ENCODE data around the gene TPSG1.

DNA sequence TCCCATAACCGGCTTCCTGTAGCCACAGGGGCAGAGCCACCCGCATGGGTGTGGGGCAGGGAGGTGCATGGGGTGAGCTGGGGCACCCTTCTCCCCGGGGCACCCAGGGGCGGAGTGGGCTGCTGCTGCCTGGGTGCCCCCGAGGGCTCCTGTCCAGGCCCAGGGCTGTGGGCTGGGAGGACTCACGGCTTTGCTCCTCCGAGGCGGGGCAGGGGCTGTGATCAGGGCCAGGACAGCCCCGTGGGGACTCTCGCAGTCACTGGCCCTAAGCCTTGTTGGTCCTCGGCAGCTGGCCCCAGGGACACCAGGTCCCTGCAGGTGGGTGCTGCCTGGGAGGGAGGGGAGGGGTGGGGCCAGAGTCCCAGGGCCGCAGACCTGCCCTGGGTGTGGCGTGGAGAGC is 52.4 kb downstream of the TPSG1 start:
- TF ChIP-seq POLR2A (IDR thresholded peaks at IDR 0.05) (no peak), POLR2AphosphoS5 (IDR thresholded peaks at IDR 0.05) (no peak), EP300 (IDR thresholded peaks at IDR 0.05) (no peak)

All from stomach (tissue), 4 donors.